AG04449 (cell line): ENCODE data around the gene CAVIN4.

ENCODE experiments used
- CTCF ChIA-PET: fragments of 350-600 bp; formaldehyde crosslinking; extraction: SDS; loops from one replicate; lab custom pipeline; 2021; ENCODE audit warnings: antibody characterized with exemption; lab: Yijun Ruan, JAX
- POLR2A ChIA-PET: fragments of 400-600, 350-600 bp; formaldehyde crosslinking; extraction: SDS; loops from one replicate; lab custom pipeline; 2020; ENCODE audit warnings: antibody characterized with exemption, inconsistent platforms; lab: Yijun Ruan, JAX
- DNase-seq: peaks from one replicate; pipeline ENCODE4 v3.0.0-alpha.2; 2010; ENCODE audit warnings: low read depth, low spot score
- H3K4me3 ChIP-seq: 2 replicates; pipeline ENCODE4 v1.5.1; 2011; ENCODE audit warnings: low read depth, mild to moderate bottlenecking, control low read depth, low read length
- TF ChIP-seq, protein P1 (sequence below): IDR thresholded peaks from one replicate; pipeline ENCODE4 v1.5.1; 2011; ENCODE audit warnings: mild to moderate bottlenecking, moderate library complexity, low read length, control low read depth, inconsistent platforms; ENCODE audit not compliant: insufficient read depth; ENCODE audit errors: missing control alignments

The CAVIN4 gene

DNA sequence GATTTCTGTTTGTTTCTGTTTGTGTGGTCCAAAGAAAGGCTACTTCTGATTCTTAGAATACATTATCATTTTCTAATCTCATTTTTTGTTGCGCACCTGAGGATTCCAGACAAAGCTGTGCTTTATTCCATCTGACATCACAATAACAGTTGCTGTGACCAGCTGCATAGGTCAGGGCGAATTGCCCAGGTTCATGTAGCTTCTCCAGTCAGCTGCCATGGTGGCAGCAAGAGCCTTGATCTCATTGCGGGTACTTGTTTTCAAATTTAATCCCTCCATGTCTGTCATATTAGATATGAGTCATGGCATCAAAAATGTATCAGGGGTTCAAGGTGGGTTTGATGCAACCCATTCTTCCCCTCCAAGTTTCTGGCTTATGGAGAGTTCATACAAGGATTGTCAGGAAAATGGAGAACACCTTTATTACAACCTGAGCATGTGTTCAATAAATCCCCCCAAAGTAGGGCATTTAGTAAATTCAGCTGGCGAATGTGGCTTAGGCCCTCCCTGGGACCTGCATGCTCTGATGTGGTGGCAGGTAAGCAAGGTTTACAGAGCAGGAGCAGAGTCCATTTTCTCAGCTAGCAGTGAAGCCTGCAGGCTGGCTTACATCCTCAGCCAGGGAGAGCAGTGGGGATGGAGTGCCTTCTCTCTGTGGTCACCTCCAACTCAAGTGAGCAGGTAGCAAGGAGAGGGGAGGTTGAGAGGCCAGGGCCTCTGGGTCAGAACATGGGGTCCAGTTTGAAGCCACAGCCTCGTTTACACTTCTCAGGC lies 13.9 kb downstream of the CAVIN4 start:
- CTCF ChIA-PET: interaction anchor here (1.5 to 13.3 kb wide), 6 partner anchors 7 to 1407 kb away, joined by 5 to 143 read pairs (median 7); partner anchors contain the start of gene CAVIN4
- TF ChIP-seq, protein P1, sequence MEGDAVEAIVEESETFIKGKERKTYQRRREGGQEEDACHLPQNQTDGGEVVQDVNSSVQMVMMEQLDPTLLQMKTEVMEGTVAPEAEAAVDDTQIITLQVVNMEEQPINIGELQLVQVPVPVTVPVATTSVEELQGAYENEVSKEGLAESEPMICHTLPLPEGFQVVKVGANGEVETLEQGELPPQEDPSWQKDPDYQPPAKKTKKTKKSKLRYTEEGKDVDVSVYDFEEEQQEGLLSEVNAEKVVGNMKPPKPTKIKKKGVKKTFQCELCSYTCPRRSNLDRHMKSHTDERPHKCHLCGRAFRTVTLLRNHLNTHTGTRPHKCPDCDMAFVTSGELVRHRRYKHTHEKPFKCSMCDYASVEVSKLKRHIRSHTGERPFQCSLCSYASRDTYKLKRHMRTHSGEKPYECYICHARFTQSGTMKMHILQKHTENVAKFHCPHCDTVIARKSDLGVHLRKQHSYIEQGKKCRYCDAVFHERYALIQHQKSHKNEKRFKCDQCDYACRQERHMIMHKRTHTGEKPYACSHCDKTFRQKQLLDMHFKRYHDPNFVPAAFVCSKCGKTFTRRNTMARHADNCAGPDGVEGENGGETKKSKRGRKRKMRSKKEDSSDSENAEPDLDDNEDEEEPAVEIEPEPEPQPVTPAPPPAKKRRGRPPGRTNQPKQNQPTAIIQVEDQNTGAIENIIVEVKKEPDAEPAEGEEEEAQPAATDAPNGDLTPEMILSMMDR: no peak
- DNase-seq: no peak
- H3K4me3 ChIP-seq: no peak overlapping the region
- POLR2A ChIA-PET: no interaction called here

DNA sequence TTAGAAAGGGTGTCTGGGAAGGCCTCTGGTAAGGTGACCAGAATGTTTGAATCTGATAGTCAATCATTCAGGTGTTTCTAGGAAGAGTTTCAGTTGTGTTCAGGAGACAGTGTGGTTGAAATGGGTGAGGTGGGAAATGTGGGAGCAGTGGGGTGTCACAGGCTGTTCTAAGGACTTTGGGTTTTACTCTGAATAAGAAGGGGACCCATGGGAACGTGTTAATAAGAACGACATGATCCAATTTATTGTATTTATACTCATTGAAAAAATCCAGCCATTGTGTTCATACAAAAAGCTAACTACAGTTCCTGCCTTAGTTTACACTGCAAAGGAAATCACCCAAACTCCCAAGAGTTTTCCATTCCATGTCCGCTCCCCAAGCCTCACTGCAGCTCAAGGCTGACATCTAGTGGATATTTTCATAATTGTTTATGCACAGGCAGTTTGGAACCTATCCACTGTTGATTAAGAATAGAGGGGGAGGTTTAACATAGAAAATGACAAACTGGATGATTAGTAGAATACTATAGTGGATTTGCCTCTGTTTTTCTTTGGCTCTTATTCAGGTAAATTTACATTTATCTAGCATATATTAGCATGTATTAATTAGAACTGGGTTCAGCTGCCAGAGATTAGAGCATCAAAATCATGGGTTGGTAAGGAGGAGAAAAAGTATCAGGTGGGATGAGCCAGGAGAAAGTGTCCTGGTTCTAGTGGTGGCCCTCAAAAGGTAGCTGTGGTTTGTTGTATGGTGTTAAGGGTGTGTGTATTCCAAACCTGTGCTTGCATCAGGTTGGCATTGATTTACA lies 17.7 kb downstream of the CAVIN4 start:
- POLR2A ChIA-PET: no interaction called here
- CTCF ChIA-PET: interaction anchor here (0.6 to 8.5 kb wide), 35 partner anchors 9 to 1434 kb away, joined by 3 to 143 read pairs (median 4); partner anchors contain the start of genes CAVIN4, MSANTD3 and TEX10
- no peak overlapping the region for H3K4me3 ChIP-seq
- DNase-seq: no peak
- TF ChIP-seq, protein P1: peak; percentile 62

DNA sequence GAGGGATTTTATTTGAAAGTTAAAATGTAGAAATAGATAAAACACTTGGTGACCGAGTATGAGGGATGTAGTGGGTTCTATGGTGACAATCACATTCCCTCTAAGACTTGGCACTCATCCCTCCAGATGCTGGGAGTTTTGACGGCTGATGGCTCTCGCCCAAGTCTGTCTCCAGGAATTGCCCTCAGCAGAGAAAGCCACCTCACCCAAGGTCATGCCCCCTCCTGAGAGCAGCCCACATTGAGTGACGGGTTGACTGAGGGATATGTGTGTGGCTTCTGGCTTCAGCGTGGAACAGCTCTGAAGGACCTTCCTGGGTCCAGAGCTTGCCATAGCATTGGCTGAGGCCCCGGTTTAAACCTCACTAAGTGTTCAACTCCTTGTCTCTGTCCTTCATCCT lies 19.4 kb downstream of the CAVIN4 start:
- DNase-seq: no peak
- no peak overlapping the region for H3K4me3 ChIP-seq
- CTCF ChIA-PET: interaction anchor here (0.9 to 8.5 kb wide), 14 partner anchors 10 to 1412 kb away, joined by 3 to 143 read pairs (median 7); no protein-coding TSS in a partner anchor
- TF ChIP-seq, protein P1: no peak
- POLR2A ChIA-PET: no interaction called here

DNA sequence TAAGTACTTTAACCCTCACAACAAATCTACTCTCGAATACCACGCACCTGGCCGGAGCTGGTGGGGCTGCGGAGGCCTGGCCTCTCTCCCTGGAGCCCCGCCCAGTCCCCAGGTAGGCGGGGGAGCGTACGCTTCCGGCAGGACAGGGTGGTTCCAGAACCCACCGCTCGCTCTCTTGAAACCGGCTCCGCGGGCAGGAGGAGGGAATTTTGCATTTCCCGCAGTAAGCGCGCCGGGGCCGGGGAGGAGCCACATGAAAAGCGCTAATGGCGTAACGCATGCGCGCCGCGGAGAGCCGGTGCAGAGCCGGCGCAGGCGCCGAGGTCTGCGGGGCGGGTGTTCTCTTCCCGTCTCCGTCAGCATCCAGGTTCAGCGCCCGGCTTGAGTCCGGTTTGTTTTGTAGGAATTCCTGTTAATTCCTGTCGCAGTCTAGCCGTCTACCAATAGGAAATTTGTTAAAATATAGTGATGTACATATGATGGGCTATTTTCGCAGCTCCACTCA lies 20.8 kb downstream of the CAVIN4 start:
- ChIA-PET POLR2A (no interaction called here), CTCF (interaction anchor here (1.0 to 8.5 kb wide), 5 partner anchors 12 to 1414 kb away, joined by 4 to 215 read pairs (median 7); no protein-coding TSS in a partner anchor)
- no peak for DNase-seq
- peak overlapping the region; percentile 64 for H3K4me3 ChIP-seq
- TF ChIP-seq, protein P1: no peak

DNA sequence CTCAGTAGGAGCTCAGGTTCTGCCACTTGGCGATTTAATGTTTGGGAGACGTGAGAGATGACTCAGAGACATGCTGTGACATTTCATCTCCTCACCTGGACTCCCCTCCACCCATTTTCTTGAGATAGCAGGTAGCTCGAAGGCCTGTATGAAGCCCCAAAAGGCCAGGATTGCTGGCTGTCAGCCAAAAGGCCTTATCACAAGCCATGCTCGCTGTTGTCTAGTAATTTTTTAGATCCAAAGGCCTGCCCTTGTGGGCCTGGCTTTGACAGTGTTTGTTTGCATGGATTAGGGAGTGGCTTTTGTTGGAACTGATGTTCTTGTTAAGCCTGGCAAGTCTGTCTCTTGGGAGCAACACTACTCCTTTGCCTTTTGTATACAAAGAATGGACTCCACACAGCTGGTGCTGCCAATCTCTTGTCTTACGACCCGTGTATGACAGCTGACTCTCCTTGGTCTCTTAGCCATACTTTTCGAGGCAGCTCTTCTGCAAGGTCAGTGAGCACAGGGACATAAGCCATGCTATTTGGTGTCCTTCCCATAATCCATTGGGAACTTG lies 22.7 kb downstream of the CAVIN4 start:
- POLR2A ChIA-PET: no interaction called here
- TF ChIP-seq, protein P1: no peak
- no peak overlapping the region for H3K4me3 ChIP-seq
- DNase-seq: no peak
- CTCF ChIA-PET: interaction anchor here (0.7 to 8.5 kb wide), 35 partner anchors 10 to 1491 kb away, joined by 3 to 215 read pairs (median 4); partner anchors contain the start of genes CAVIN4 and TEX10
